ENCODE data around the gene ETFA. TPM values are rescaled to one million over a fixed set of nuclear protein-coding genes. Genes with fewer than 3 reads are reported as not detected.

ETFA gene
- total and polyA plus RNA-seq, 2 of the 8 experiments (the other 6 are each of a cell fraction or from before 2014, with no cell fraction given), result 60.9 to 90.0 TPM

DNA sequence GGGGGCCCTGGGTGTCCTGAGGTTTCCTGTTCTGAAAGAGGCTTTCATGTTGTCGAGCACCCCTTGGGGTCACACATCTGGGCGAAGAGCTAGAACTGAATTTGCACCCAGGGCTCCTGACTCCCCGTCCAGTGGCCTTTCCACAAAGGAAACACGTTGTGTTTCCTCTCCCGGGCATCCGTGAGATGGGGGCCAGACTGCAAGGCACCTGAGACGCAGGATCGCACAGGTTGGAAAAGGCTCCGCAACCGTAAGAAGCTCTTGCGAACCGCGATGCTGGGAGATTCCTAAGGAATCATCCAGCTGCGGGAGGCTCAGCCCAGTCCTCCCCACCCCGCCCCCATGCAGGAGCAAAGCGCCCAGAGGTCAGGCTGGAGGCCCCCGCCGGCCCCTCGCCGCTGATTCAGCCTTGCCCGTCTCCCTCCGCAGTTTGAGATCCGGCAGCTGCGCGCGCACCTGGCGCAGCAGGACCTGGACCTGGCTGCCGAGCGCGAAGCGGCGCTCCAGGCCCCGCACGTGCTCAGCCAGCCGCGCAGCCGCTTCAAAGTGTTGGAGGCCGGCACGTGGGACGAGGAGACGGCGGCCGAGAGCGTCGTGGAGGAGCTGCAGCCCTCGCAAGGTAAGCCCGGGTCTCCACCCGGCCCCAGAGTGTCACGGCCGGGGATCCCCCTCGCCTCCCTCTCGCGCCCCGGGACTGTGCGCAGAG, 119.6 kb downstream of the ETFA start (continued):
- TF ChIP-seq SIRT6 (IDR thresholded peaks at IDR 0.05; ENCODE audit: low read length) (no peak), JUND (IDR thresholded peaks at IDR 0.05; ENCODE audit: low read length) (no peak), FOSL1 (IDR thresholded peaks at IDR 0.05; ENCODE audit: insufficient read depth, low read depth, low read length) (no peak), NRF1 (IDR thresholded peaks at IDR 0.05; ENCODE audit: low read depth, low read length) (no peak)

All from H1 (cell line).